ENCODE results near the gene NISCH.
A peak's percentile ranks its signal among the peaks of the same experiment; 100 is the strongest.

NISCH gene

GRCh38 chr3:52490939-52491526 is 35.6 kb downstream of the NISCH start:
- no peak for DNase-seq

GRCh38 chr3:52492059-52492458 is 36.7 kb downstream of the NISCH start:
- DNase-seq, result no peak

DNA sequence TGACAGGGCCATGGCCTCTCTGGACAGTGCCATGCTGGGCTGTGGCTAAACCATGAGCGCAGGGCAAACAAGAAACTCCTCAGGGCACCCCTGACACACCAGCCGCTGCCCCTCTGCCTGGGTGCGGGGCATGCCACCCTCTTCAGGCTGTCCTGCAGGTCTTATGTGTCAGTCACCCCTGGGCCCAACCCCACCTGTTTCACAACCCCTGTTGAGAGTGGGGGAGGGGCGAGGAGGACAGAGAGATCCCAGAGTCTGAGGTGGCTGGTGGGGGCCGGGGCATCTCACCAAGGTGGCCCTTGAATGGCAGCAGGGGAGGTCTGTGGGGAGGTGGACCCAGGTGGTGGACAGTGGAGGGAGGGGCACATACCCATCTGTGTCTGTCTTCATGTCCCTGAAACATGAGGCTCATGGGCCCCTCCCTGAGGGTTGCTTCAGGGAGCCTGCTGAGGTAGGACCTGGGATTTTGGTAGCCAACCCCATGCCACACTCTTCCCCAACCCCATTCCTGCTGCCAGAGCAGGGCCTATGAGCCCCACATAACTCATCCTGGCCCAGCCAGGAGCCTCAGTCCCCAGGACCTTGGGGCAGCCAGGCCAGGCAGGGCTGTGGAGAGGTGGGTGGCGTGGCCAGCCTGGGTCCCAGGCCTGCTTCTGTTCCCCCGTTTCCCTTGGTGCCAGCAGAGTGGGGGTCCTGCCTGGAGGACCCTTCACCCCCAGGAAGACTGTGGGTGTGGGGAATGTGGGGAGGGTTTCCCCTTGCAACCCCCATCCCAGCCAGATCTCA is 38.0 kb downstream of the NISCH start:
- no peak for DNase-seq

DNA sequence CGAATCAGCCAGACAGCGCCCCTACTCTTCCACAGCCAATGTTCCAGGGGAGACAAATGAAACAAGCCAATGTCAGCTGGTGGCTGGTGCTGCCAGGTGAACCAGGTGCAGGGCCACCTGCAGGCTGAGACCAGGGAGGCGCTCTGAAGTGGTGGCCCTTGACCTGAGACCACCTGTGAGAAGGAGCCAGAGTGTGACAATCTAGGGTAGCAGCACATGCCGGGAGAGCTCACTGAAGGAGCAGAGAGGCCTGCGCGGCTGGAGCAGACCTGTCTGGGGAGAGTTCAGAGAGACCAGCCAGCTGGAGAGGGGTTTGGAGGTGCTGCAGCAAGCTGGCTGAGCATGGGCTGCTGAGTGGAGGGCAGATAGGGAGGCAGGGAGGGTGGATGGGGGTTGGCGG is 39.0 kb downstream of the NISCH start:
- DNase-seq, result peak; percentile 2

- DNase-seq, result no peak
Observed at GRCh38 chr3:52494886-52495495, 39.6 kb downstream of the NISCH start, which contains the start of gene STAB1. Gene STAB1 (plus strand): TSS chr3:52495338. CDS start chr3:52495414, 76 bp downstream.

- no peak for DNase-seq
Observed at GRCh38 chr3:52495777-52496602, 40.6 kb downstream of the NISCH start.

DNA sequence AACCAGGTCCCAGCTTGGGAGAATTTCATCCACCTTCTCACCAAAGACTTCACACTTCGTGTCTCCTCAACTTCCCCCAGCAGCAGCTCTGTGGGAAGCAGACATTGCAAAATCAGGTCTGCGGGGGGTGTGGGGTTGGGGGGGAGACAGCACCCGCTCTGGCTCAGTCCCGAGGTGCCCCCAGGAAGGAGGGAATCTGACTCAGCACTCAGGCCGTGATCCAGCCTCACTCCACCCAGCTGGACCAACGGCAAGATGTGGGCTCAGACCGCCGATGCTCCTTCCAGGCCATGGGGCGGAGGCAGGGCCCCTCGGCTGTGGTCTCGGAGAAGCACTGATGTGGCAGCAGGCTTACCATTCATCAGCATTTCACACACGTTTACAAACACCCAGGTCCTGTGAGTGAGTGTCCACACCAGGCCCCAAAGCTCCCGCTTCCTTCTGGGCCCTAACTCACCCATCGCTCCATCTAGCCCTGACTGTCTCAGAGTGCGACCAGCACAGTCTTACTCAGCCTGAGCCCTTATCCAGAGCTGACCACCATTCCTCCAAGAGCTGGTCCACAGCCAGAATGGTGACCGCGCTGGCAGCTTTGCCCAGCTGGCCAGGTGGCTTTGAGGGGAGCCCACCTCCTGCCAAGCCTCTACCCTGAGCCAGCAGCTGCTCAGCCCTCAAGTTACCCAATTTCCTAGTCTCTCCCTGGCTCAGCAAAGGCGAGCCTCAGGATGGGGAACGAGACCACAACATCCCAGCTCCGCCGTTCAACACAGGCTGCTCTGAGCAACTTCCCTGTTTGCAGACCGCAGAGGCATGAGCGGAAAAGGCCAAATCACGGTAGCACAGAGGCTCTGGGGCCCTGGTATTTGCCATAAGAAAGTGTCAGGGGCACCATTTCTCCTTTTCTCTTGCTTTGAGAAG is 43.0 kb downstream of the NISCH start:
- DNase-seq, result no peak

DNA sequence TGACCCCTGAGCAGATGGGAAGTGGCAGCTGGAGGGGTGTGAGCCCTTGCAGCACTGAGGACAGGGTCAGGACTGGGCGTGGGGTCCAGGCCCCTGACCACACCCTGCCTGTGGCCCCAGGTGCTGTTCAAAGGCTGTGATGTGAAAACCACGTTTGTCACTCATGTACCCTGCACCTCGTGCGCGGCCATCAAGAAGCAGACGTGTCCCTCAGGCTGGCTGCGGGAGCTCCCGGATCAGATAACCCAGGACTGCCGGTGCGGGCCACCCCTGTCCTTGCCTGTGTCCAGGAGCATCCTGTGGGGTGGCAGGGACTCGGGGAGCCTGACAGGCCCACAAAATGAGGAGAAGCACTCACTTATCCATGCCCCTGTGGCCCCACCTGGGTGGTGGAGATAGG is 45.6 kb downstream of the NISCH start:
- no peak for DNase-seq

DNA sequence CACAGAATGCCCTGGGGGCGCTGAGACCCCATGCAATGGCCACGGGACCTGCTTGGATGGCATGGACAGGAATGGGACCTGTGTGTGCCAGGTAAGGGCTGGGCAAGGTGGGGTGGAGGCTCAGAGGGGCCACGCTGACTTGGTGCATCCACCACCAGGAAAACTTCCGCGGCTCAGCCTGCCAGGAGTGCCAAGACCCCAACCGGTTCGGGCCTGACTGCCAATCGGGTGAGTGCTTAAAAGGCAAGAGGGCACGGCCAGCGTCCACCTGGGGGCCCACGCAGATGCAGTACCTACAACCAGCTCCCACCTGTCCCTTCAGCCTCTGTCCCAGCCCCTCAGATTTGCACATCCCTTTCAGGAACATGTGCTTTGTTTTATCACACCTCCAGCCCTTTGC is 46.6 kb downstream of the NISCH start:
- no peak for DNase-seq

GRCh38 chr3:52502808-52503350 is 47.5 kb downstream of the NISCH start:
- DNase-seq, result no peak

- no peak for DNase-seq
Observed at GRCh38 chr3:52503788-52504424, 48.5 kb downstream of the NISCH start.

GRCh38 chr3:52504977-52505376 is 49.6 kb downstream of the NISCH start:
- DNase-seq, result no peak

- no peak for DNase-seq
Observed at GRCh38 chr3:52506266-52506966, 51.0 kb downstream of the NISCH start.

DNA sequence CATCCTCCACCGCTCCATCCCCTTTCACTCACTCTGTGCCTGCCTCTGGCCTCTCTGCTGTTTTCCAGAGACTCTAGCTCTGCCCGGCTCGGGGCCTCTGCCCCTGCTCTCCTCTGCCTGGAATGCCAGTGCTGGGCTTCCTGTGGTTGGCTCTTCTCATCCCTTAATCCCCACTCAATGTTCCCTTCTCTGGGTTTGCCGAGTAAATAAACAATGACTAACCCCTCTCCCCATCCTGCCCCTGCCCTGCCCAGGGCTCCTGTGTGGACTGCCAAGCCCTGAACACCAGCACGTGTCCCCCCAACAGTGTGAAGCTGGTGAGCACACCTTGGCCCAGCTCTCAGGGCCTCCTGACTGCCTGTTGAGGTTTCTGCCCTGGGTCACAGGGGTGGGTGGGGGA is 52.0 kb downstream of the NISCH start:
- no peak for DNase-seq

GRCh38 chr3:52509753-52510328 is 54.4 kb downstream of the NISCH start:
- DNase-seq, result no peak

DNA sequence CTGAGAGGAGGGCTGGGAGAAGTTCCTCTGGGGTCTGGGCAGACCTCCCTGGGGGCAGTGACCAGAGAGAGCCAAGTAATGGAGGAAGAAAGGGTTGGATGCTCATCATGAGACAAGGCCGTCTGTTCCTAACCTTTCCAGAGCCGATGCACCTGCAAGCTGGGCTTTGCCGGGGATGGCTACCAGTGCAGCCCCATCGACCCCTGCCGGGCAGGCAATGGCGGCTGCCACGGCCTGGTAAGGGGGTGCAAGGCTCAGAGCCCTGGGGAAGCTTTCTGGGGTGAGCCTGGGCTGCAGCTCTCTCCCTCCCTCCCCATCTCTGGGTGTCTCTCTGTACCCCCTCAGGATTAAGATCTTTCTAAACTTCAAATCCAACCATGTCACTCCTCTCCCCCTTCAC is 56.1 kb downstream of the NISCH start:
- no peak for DNase-seq

- DNase-seq, result no peak
Observed at GRCh38 chr3:52512105-52512504, 56.7 kb downstream of the NISCH start.

DNA sequence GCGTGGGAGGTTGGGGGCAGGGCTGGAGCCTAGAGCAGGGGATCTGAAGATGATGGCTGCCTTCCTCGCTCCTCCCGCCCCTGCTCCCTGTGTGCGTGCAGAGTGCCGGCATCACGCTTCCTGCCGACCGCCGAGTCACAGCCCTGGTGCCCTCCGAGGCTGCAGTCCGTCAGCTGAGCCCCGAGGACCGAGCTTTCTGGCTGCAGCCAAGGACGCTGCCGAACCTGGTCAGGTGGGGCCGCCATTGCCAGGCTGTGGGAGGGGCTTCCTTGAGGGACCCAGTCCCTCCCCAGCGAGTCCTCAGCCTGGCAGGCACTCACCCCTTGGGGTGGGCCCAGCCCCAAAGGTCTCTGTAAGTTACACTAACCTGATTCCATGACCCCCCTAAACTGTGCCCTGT is 57.3 kb downstream of the NISCH start:
- no peak for DNase-seq

DNA sequence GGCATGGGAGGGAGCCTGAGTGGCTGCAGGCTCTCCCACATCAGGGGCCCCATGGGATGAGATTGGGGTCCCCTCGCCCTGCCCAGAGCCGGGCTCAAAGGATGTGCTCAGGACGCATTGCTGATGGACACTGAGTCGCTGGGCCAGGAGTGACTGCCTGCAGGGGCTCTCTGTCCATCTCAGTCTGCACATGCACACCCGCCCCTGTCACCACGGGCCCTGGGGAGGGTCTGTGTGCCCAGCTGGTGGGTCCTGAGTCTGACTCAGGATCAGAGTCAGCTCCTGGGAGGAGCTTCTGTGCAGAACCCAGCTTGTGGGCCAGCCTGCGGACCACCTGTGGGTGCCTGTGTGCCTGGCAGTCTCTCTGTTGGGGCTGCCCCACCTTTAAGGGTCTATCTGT is 57.9 kb downstream of the NISCH start:
- no peak for DNase-seq

GRCh38 chr3:52514576-52514975 is 59.2 kb downstream of the NISCH start:
- DNase-seq, result no peak

Measured in NCI-H524 treated with DMSO at 0.1 percent for 48 hours (cell line).